GM21390 (cell line): ENCODE measurements around the gene LHFPL2.
"Not testable (repeated sequence)": the region's sequence is repeated elsewhere in the genome, so short reads cannot be mapped to it uniquely, and the experiment has no call there.

Experiments used
- ATAC-seq: cut with Tn5 transposase; IDR thresholded peaks from one replicate; pipeline ENCODE4 v1.9.1; 2021; ENCODE audit not compliant: unreplicated experiment

The LHFPL2 gene

GRCh38 chr5:78667461-78668103 lies 19.0 kb upstream of the LHFPL2 start:
- no peak for ATAC-seq

GRCh38 chr5:78666975-78667374 lies 18.4 kb upstream of the LHFPL2 start:
- not testable (repeated sequence) for ATAC-seq

- ATAC-seq: no peak
Measured at GRCh38 chr5:78666041-78666444, 17.5 kb upstream of the LHFPL2 start.

DNA sequence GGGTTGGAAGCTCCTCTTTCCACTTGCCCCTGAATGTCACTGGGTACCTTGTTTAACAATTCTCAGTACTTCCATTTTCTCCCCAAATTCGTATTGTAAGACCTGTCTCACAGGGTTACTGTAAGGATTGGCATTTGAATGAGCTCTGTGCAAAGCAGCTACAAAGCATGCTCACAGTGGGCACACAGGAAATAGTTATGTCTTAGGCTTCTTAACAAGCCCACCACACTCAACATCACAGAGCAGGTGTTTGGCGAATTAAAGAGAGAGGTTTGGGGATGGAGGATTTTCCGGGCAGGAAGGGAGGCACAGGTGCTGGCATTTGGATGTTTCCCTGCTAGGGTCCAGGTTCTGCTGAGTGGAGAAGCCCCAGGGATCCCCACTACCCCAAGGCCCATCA lies 17.0 kb upstream of the LHFPL2 start:
- ATAC-seq: no peak

DNA sequence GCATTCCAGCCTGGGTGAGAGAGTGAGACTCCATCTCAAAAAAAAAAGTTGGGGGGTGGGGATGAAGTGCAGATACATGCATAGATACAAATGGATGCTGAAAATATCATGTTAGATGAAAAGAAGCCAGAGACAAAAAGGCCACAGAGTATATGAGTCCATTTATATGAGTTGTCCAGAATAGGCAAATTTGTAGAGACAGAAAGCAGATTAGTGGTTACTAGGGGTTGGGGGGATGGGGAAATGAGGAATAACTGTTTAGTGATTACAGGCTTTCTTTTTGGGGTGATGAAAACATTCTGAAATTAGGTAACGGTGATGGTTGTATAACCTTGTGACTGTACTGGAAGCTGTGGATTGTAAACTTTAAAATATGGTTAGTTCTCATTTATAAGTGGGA lies 13.8 kb upstream of the LHFPL2 start:
- no peak for ATAC-seq

GRCh38 chr5:78661691-78662090 lies 13.1 kb upstream of the LHFPL2 start:
- ATAC-seq: peak; percentile 80

DNA sequence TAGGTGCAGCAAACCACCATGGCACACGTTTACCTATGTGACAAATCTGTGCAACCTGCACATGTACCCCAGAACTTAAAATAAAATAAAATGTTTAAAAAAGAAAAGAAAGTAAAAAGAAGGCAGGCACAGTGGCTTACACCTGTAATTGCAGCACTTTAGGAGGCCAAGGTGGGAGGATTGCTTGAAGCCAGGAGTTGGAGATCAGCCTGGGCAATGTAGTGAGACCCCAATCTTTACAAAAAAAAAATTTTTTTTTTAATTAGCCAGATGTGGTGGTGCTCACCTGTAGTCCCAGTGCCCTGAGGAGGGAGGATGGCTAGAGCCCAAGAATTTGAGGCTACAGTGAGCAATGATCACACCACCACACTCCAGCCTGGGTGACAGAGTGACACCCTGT lies 12.5 kb upstream of the LHFPL2 start:
- no peak for ATAC-seq

DNA sequence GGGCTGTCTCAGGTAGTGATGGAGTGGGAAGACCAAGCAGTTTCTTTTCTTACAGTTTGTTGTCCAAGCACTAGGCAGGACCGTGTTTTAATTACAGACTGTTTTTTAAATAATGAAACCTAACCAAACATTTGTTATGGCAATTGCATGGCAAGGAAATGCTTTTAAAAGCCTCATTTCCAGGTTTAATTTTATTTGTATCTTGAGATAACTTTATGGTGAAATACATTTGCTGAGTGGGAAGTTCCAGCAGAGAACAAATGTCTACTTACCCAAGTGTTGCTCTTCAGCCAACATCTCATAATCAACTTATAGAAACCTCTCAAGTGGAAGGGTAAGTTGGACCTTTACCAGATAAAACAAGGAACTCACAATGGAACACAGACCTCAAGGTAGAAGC lies 11.8 kb upstream of the LHFPL2 start:
- no peak for ATAC-seq

DNA sequence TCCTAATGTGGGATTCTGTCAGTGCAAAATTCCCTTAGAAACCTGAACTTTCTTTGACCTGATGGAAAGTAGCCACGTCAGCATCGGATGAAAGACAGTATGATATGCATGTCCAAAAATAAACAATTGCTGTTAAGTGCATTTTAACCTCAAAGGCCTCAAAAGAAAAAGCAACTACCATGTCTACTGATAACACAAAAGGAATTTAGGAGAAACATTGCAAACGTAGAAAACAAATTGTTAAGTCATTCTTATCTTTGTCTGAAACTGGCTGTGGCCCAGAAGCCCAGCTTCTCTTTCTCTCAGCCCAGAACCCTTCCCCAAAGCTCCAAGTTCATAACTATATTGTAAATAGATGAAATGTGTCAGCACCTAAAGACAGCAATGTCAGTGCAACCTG lies 11.1 kb upstream of the LHFPL2 start:
- ATAC-seq: no peak

DNA sequence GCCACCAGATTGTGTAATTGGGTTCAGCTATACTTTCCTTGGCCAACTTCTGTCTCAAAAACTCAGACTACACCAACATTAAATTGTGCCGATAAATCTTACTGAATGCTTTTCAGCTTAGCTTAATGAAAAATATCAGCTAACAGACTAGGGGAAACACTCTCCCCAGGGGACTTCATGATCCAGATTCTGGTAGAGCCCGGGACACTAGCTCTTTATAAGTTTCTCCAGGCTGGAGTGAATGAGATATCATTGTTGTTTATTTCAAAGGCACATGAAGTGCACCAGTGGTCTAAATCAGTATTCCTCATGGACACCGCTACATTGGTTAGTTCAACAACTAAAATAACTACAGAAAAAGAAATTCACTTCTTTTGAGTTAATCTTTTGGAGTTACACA lies 10.5 kb upstream of the LHFPL2 start:
- ATAC-seq: no peak

DNA sequence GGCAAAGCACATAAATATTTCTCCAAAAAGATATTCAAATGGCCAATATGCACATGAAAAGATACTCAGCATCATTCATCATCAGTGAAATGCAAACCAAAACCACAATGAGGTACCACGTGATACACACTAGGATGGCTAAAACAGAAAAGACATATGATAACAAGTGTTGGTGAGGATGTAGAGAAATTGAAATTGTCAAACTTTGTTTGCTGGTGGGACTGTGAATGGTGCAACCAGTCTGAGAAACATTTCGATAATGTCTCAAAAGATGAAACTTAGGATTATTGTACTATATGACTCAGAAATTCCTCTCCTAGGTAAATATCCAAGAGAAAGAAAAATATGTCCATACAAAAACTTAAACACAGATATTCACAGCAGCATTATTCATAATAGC lies 8.6 kb upstream of the LHFPL2 start:
- no peak for ATAC-seq

GRCh38 chr5:78655746-78656290 lies 7.2 kb upstream of the LHFPL2 start:
- no peak for ATAC-seq

DNA sequence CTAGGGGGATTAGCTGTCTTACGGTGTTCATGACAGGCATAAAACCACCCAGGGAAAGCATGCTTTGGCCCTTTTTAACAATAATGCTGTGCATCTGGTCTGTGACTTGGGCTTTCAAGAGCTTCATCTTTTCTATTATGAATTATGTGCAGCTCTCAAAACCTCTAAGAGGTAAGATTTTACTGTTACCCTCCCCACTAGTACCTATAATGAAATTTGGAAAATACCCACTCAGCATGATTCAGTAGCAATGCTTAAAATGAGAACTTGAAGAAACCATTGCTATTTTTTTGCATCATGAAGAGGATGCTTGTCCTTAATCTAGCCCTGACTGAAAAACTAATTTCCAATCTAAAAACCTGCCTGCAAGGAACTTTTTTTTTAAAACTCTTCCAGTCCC lies 5.8 kb upstream of the LHFPL2 start:
- no peak for ATAC-seq

DNA sequence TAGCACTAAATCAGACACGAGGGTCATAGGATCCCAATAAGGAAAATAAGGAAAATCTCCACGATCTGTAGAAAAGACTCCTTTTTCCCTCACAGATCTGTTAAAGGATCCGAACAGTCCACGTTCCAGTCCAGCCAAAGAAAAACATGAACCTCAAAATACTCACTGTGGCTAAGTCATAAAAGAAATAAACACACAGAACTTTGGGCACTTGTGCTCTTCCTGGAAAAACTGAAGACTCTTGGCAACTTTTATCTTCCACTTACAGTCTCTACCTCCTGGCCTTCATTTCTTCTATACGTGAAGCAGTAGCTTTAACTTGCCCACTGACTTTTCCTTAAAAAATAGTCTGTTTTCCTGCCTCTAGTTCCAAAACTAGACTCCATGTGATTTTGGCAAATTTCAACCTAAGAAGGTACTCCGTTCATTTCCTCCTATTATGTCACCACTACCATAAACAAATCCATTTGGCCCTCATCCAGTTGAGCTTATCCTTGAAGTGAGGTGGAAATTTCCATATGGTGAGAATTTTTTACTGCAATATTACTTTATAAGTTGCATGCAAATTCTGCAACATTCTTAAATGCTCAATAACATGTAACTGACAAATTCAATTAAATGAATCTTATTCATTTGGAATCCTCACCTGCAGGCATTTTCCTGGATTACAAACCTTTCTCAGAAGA lies 5.3 kb upstream of the LHFPL2 start:
- ATAC-seq: no peak

GRCh38 chr5:78653031-78653430 lies 4.5 kb upstream of the LHFPL2 start:
- no peak for ATAC-seq

- ATAC-seq: no peak
Measured at GRCh38 chr5:78651468-78651867, 2.9 kb upstream of the LHFPL2 start.

DNA sequence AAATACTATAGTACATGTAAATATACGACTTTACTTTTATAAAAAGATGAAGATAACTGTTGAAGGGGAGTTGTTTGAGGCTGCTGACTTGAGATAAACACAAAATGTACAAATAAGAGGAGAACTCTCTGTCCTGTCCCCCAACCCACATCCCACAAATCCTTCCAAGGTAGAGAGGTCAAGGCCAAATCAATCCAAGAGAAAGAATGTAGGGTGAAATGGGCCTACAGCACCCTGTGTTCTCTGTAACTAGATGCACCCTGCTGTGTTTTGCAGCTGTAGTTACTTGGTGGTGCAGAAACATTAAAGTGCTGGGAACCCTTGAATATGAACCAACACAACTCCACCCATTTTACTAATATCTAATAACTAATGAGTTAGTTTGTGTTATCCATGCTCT lies 2.0 kb upstream of the LHFPL2 start:
- ATAC-seq: no peak

- no peak for ATAC-seq
Measured at GRCh38 chr5:78649861-78650496, 1.4 kb upstream of the LHFPL2 start.

- ATAC-seq: peak; percentile 4
Measured at GRCh38 chr5:78649211-78649695, 681 bp upstream of the LHFPL2 start.

DNA sequence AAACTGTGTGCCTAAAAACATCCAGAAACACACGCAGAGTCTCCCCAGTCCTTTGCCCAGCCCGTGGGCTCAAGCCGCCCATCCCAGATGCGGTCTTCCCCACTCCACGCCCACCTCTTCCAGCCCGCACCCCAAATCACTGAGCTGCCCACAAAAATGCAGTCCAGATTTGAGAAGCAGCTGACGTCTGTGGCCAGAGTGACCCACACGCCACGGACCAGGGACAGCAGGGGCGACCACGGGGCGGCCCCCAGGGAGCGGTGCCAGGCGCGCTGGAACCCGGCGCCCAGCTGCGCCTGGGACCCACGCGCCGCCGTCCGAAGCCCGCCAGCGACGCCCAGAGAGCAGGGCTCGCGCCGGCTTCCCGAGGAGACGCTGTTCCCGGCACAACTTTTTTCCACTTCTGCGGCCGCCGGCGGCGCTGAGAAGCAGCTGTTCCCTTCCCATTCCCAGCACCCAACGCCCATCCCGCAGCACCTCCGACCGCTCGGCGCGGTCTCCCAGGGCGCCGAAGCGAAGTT lies 674 bp downstream of the LHFPL2 start:
- ATAC-seq: peak; percentile 21

DNA sequence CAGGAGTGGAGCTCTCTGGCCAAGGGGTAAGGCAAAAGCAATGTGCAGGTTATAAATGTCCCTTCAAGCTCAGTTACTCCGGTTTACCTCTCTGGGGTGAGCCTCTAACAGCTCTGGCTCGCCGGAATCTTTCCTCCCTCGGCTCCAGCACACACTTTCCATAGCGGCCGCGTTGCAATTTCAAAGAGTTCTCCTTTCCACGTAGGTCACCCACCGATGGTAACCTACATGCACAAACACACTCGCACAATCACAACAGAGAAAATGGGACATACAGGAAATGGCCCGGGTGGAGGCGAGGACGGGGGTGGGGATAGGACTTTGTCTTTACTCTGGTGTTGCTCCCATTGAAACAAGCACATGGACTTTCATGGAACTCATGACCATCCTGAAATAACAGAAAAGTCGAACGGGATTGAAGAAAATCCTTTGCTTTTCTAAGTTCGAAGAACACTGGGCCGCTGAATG lies 1.2 kb downstream of the LHFPL2 start:
- no peak for ATAC-seq
